MM.1S (cell line): ENCODE data around the gene MC2R.

Experiments used
- CTCF ChIP-seq: fragments of 300-600 bp; sonication (generic); IDR thresholded peaks from 2 replicates; pipeline ENCODE4 v1.5.1; 2016; ENCODE audit warnings: antibody characterized with exemption, low read length, mixed read lengths
- EZH2 ChIP-seq: fragments of 300-600 bp; sonication (generic); optimal IDR thresholded peaks from 2 replicates; pipeline ENCODE3; 2017; ENCODE audit warnings: low read depth, mild to moderate bottlenecking, antibody characterized with exemption, low read length, mixed read lengths
- EZH2phosphoT487 ChIP-seq: fragments of 300-600 bp; sonication (generic); IDR thresholded peaks from 2 replicates; pipeline ENCODE4 v1.6.1; 2018; ENCODE audit warnings: antibody characterized with exemption, low read length

GRCh38 chr18:13914756-13915155 is 580 bp downstream of the MC2R start:
- TF ChIP-seq CTCF (no peak), EZH2phosphoT487 (no peak), EZH2 (no peak)
